ENCODE data around the gene BRD9. TPM values are rescaled to one million over a fixed set of nuclear protein-coding genes. Genes with fewer than 3 reads are reported as not detected.
"Not testable (repeated sequence)": the region's sequence is repeated elsewhere in the genome, so short reads cannot be mapped to it uniquely, and the experiment has no call there.

The BRD9 gene
- total RNA-seq, 1 donor from 2014 or later, result 43.7 TPM

DNA sequence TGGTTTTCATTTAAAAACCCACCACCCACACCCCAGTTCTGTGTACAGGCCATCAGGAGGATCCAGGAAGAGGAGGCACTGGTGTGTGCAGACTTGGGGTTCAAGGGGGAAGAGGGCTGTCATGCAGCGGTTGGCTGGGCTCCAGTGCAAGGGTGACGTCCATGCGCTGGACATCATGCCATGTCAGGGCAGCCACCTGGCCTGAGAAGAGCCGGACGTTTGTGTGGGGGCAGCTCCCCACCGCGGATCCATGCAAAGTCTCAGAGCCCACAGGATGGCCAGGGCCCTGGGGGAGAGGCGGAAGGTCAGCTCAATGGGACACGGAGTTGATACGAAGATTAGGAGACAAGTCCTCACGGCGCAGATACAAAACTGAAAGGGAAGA, 11.1 kb downstream of the BRD9 start:
- Histone ChIP-seq H3K9ac (ENCODE audit: low read length) (no peak overlapping the region), H2AFZ (ENCODE audit: low read depth, low read length) (no peak overlapping the region), H3K4me2 (ENCODE audit: low read length) (no peak overlapping the region), H3K4me3 (ENCODE audit: insufficient read depth, low read depth, low read length) (no peak overlapping the region), H3K4me1 (ENCODE audit: insufficient read depth, low read length) (no peaks in the 10 kb centered on the region), H3K27ac (ENCODE audit: low read depth, low read length) (no peak overlapping the region), H3K9me3 (ENCODE audit: insufficient read depth, low read depth, low read length) (no peaks in the 10 kb centered on the region), H3K36me3 (ENCODE audit: insufficient read depth, low read length) (peaks cover 39% of the 10 kb centered on the region), H3K27me3 (ENCODE audit: insufficient read depth, low read length) (no peaks in the 10 kb centered on the region), H4K20me1 (ENCODE audit: insufficient read depth, low read length) (peaks cover 75% of the 10 kb centered on the region), H3K79me2 (ENCODE audit: insufficient read depth, low read length) (peaks cover 60% of the 10 kb centered on the region)
- DNase-seq (ENCODE audit: low read depth) (no peak), FAIRE-seq (no peak)
- no peaks in the 10 kb centered on the region for H3K9me3 Mint-ChIP-seq (ENCODE audit: unreplicated experiment)
- no peak overlapping the region for H3K4me3 Mint-ChIP-seq (ENCODE audit: unreplicated experiment)
- H3K27ac Mint-ChIP-seq (ENCODE audit: unreplicated experiment), result no peak overlapping the region
- TF ChIP-seq EZH2 (IDR thresholded peaks at IDR 0.05; ENCODE audit: insufficient read depth, low read length), result no peak
- TF ChIP-seq, protein P1, sequence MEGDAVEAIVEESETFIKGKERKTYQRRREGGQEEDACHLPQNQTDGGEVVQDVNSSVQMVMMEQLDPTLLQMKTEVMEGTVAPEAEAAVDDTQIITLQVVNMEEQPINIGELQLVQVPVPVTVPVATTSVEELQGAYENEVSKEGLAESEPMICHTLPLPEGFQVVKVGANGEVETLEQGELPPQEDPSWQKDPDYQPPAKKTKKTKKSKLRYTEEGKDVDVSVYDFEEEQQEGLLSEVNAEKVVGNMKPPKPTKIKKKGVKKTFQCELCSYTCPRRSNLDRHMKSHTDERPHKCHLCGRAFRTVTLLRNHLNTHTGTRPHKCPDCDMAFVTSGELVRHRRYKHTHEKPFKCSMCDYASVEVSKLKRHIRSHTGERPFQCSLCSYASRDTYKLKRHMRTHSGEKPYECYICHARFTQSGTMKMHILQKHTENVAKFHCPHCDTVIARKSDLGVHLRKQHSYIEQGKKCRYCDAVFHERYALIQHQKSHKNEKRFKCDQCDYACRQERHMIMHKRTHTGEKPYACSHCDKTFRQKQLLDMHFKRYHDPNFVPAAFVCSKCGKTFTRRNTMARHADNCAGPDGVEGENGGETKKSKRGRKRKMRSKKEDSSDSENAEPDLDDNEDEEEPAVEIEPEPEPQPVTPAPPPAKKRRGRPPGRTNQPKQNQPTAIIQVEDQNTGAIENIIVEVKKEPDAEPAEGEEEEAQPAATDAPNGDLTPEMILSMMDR (IDR thresholded peaks at IDR 0.05; ENCODE audit: insufficient read depth, low read depth, low read length), result no peak
- H3K4me1 Mint-ChIP-seq (ENCODE audit: low read depth, unreplicated experiment), result no peaks in the 10 kb centered on the region
- no peaks in the 10 kb centered on the region for H3K27me3 Mint-ChIP-seq (ENCODE audit: low read depth, unreplicated experiment)
- H3K36me3 Mint-ChIP-seq (ENCODE audit: low read depth, unreplicated experiment), result peaks cover 43% of the 10 kb centered on the region

GRCh38 chr5:880816-881550, 11.6 kb downstream of the BRD9 start:
- Histone ChIP-seq H3K4me1 (ENCODE audit: insufficient read depth, low read length) (no peaks in the 10 kb centered on the region), H2AFZ (ENCODE audit: low read depth, low read length) (no peak overlapping the region), H3K36me3 (ENCODE audit: insufficient read depth, low read length) (peaks cover 40% of the 10 kb centered on the region), H3K4me3 (ENCODE audit: insufficient read depth, low read depth, low read length) (no peak overlapping the region), H3K79me2 (ENCODE audit: insufficient read depth, low read length) (peaks cover 54% of the 10 kb centered on the region), H3K9me3 (ENCODE audit: insufficient read depth, low read depth, low read length) (no peaks in the 10 kb centered on the region), H3K27ac (ENCODE audit: low read depth, low read length) (no peak overlapping the region), H4K20me1 (ENCODE audit: insufficient read depth, low read length) (peaks cover 74% of the 10 kb centered on the region), H3K4me2 (ENCODE audit: low read length) (no peak overlapping the region), H3K9ac (ENCODE audit: low read length) (no peak overlapping the region), H3K27me3 (ENCODE audit: insufficient read depth, low read length) (no peaks in the 10 kb centered on the region)
- Mint-ChIP-seq H3K27ac (ENCODE audit: unreplicated experiment) (no peak overlapping the region), H3K9me3 (ENCODE audit: unreplicated experiment) (no peaks in the 10 kb centered on the region), H3K36me3 (ENCODE audit: low read depth, unreplicated experiment) (peaks cover 39% of the 10 kb centered on the region), H3K4me3 (ENCODE audit: unreplicated experiment) (no peak overlapping the region), H3K4me1 (ENCODE audit: low read depth, unreplicated experiment) (no peaks in the 10 kb centered on the region), H3K27me3 (ENCODE audit: low read depth, unreplicated experiment) (no peaks in the 10 kb centered on the region)
- TF ChIP-seq, protein P1 (IDR thresholded peaks at IDR 0.05; ENCODE audit: insufficient read depth, low read depth, low read length), result no peak
- FAIRE-seq (no peak), DNase-seq (ENCODE audit: low read depth) (no peak)

- H3K9me3 ChIP-seq (ENCODE audit: insufficient read depth, low read depth, low read length); H3K9me3 Mint-ChIP-seq (ENCODE audit: unreplicated experiment); FAIRE-seq; H3K4me2 ChIP-seq (ENCODE audit: low read length); H2AFZ ChIP-seq (ENCODE audit: low read depth, low read length); H3K27ac Mint-ChIP-seq (ENCODE audit: unreplicated experiment); H3K27me3 ChIP-seq (ENCODE audit: insufficient read depth, low read length); H3K4me3 ChIP-seq (ENCODE audit: insufficient read depth, low read depth, low read length); H3K9ac ChIP-seq (ENCODE audit: low read length); H3K4me1 Mint-ChIP-seq (ENCODE audit: low read depth, unreplicated experiment); H3K27ac ChIP-seq (ENCODE audit: low read depth, low read length); H3K4me3 Mint-ChIP-seq (ENCODE audit: unreplicated experiment); H3K4me1 ChIP-seq (ENCODE audit: insufficient read depth, low read length); H3K27me3 Mint-ChIP-seq (ENCODE audit: low read depth, unreplicated experiment); DNase-seq (ENCODE audit: low read depth): not testable (repeated sequence)
- peaks cover 68% of the 10 kb centered on the region for H4K20me1 ChIP-seq (ENCODE audit: insufficient read depth, low read length)
- peaks cover 44% of the 10 kb centered on the region for H3K36me3 ChIP-seq (ENCODE audit: insufficient read depth, low read length)
- peaks cover 32% of the 10 kb centered on the region for H3K36me3 Mint-ChIP-seq (ENCODE audit: low read depth, unreplicated experiment)
- peaks cover 37% of the 10 kb centered on the region for H3K79me2 ChIP-seq (ENCODE audit: insufficient read depth, low read length)
Observed at GRCh38 chr5:878677-879076, 13.9 kb downstream of the BRD9 start.

Data from astrocyte (in vitro differentiated cells and primary cell).